Central memory CD8-positive, alpha-beta T cell (primary cell): Measurements from ENCODE around the gene TMEM61.

Experiments
- ATAC-seq: fragments of 150-1000 bp; cut with Tn5 transposase; replicated peaks from 2 replicates; pipeline ENCODE4 v1.10.0; 2022; ENCODE audit warnings: mild to moderate bottlenecking, moderate FRiP score, moderate number of reproducible peaks; ENCODE audit not compliant: poor library complexity, severe bottlenecking; ENCODE audit errors: extremely low read depth
- DNase-seq, 2 donors: peaks; one replicate each; pipeline ENCODE4 v3.0.0; 2021; ENCODE audit warnings: low spot score in 2 of 2
- H3K27ac Mint-ChIP-seq: one replicate; pipeline ENCODE4 v1.8.0; 2022; ENCODE audit warnings: low read depth, mild to moderate bottlenecking, moderate library complexity, mixed read lengths
- H3K27me3 Mint-ChIP-seq: one replicate; pipeline ENCODE4 v1.8.0; 2022; ENCODE audit warnings: mixed read lengths
- H3K36me3 Mint-ChIP-seq: one replicate; pipeline ENCODE4 v1.8.0; 2022; ENCODE audit warnings: mild to moderate bottlenecking, moderate library complexity, mixed read lengths; ENCODE audit not compliant: insufficient read depth
- H3K4me1 Mint-ChIP-seq: one replicate; pipeline ENCODE4 v1.8.0; 2022; ENCODE audit warnings: mixed read lengths
- H3K4me3 Mint-ChIP-seq: one replicate; pipeline ENCODE4 v1.8.0; 2022; ENCODE audit warnings: mild to moderate bottlenecking, moderate library complexity, mixed read lengths
- H3K9me3 Mint-ChIP-seq: one replicate; pipeline ENCODE4 v1.8.0; 2022; ENCODE audit warnings: mixed read lengths

Gene TMEM61

GRCh38 chr1:55000110-55001085 is 20.0 kb downstream of the TMEM61 start:
- Mint-ChIP-seq H3K27me3 (peaks cover 9% of the 10 kb centered on the region), H3K4me1 (peaks cover 13% of the 10 kb centered on the region), H3K36me3 (peaks cover 4% of the 10 kb centered on the region), H3K4me3 (no peak overlapping the region), H3K27ac (no peak overlapping the region), H3K9me3 (no peaks in the 10 kb centered on the region)
- DNase-seq (no peak), ATAC-seq (no peak)

GRCh38 chr1:55001311-55001710 is 20.9 kb downstream of the TMEM61 start:
- Mint-ChIP-seq H3K9me3 (no peaks in the 10 kb centered on the region), H3K4me3 (no peak overlapping the region), H3K36me3 (peaks cover 2% of the 10 kb centered on the region), H3K4me1 (peaks cover 4% of the 10 kb centered on the region), H3K27ac (no peak overlapping the region), H3K27me3 (peaks cover 9% of the 10 kb centered on the region)
- DNase-seq (no peak), ATAC-seq (no peak)

GRCh38 chr1:55002686-55003085 is 22.3 kb downstream of the TMEM61 start:
- H3K36me3 Mint-ChIP-seq, result no peaks in the 10 kb centered on the region
- H3K27ac Mint-ChIP-seq, result no peak overlapping the region
- peaks cover under 1% of the 10 kb centered on the region for H3K27me3 Mint-ChIP-seq
- H3K4me3 Mint-ChIP-seq, result no peak overlapping the region
- H3K4me1 Mint-ChIP-seq, result no peaks in the 10 kb centered on the region
- no peaks in the 10 kb centered on the region for H3K9me3 Mint-ChIP-seq
- DNase-seq (no peak), ATAC-seq (no peak)

- no peaks in the 10 kb centered on the region for H3K9me3 Mint-ChIP-seq
Measured at GRCh38 chr1:55005351-55006140, 25.1 kb downstream of the TMEM61 start.

GRCh38 chr1:55006931-55007330 is 26.5 kb downstream of the TMEM61 start:
- Mint-ChIP-seq H3K4me1 (no peaks in the 10 kb centered on the region), H3K4me3 (no peak overlapping the region), H3K9me3 (no peaks in the 10 kb centered on the region), H3K27me3 (peaks cover under 1% of the 10 kb centered on the region), H3K27ac (no peak overlapping the region), H3K36me3 (no peaks in the 10 kb centered on the region)
- ATAC-seq, result no peak
- no peak for DNase-seq

More at GRCh38 chr1:55005351-55006140, 25.1 kb downstream of the TMEM61 start:
- Mint-ChIP-seq H3K4me1 (no peaks in the 10 kb centered on the region), H3K36me3 (no peaks in the 10 kb centered on the region), H3K27ac (no peak overlapping the region), H3K27me3 (no peaks in the 10 kb centered on the region), H3K4me3 (no peak overlapping the region)
- ATAC-seq (no peak), DNase-seq (no peak)

GRCh38 chr1:55007625-55008024 is 27.2 kb downstream of the TMEM61 start:
- Mint-ChIP-seq H3K4me1 (no peaks in the 10 kb centered on the region), H3K4me3 (no peak overlapping the region), H3K27ac (no peak overlapping the region), H3K9me3 (no peaks in the 10 kb centered on the region), H3K36me3 (no peaks in the 10 kb centered on the region), H3K27me3 (peaks cover 7% of the 10 kb centered on the region)
- ATAC-seq, result no peak
- DNase-seq, result no peak

GRCh38 chr1:55010194-55010886 is 29.9 kb downstream of the TMEM61 start:
- H3K9me3 Mint-ChIP-seq, result no peaks in the 10 kb centered on the region
- H3K36me3 Mint-ChIP-seq, result no peaks in the 10 kb centered on the region
- no peak overlapping the region for H3K27ac Mint-ChIP-seq
- no peaks in the 10 kb centered on the region for H3K4me1 Mint-ChIP-seq
- DNase-seq, result no peak
- ATAC-seq, result no peak
- H3K4me3 Mint-ChIP-seq, result no peak overlapping the region
- H3K27me3 Mint-ChIP-seq, result peaks cover 31% of the 10 kb centered on the region

GRCh38 chr1:55010887-55011217 is 30.4 kb downstream of the TMEM61 start:
- peaks cover 36% of the 10 kb centered on the region for H3K27me3 Mint-ChIP-seq
- H3K4me1 Mint-ChIP-seq, result no peaks in the 10 kb centered on the region
- no peak for ATAC-seq
- H3K9me3 Mint-ChIP-seq, result no peaks in the 10 kb centered on the region
- no peaks in the 10 kb centered on the region for H3K36me3 Mint-ChIP-seq
- no peak overlapping the region for H3K4me3 Mint-ChIP-seq
- no peak overlapping the region for H3K27ac Mint-ChIP-seq
- no peak for DNase-seq

GRCh38 chr1:55012661-55013060 is 32.2 kb downstream of the TMEM61 start:
- Mint-ChIP-seq H3K9me3 (no peaks in the 10 kb centered on the region), H3K36me3 (no peaks in the 10 kb centered on the region), H3K4me1 (no peaks in the 10 kb centered on the region), H3K27me3 (peaks cover 36% of the 10 kb centered on the region), H3K4me3 (no peak overlapping the region), H3K27ac (no peak overlapping the region)
- DNase-seq (no peak), ATAC-seq (no peak)

GRCh38 chr1:55015123-55015522 is 34.7 kb downstream of the TMEM61 start:
- DNase-seq (no peak), ATAC-seq (no peak)
- no peak overlapping the region for H3K4me3 Mint-ChIP-seq
- H3K36me3 Mint-ChIP-seq, result no peaks in the 10 kb centered on the region
- H3K27ac Mint-ChIP-seq, result no peak overlapping the region
- peaks cover 57% of the 10 kb centered on the region for H3K27me3 Mint-ChIP-seq
- H3K9me3 Mint-ChIP-seq, result no peaks in the 10 kb centered on the region
- H3K4me1 Mint-ChIP-seq, result no peaks in the 10 kb centered on the region

- H3K4me1 Mint-ChIP-seq, result no peaks in the 10 kb centered on the region
- no peak overlapping the region for H3K27ac Mint-ChIP-seq
- H3K9me3 Mint-ChIP-seq, result no peaks in the 10 kb centered on the region
- ATAC-seq (no peak), DNase-seq (no peak)
- H3K27me3 Mint-ChIP-seq, result peaks cover 65% of the 10 kb centered on the region
- H3K4me3 Mint-ChIP-seq, result no peak overlapping the region
- H3K36me3 Mint-ChIP-seq, result no peaks in the 10 kb centered on the region
Measured at GRCh38 chr1:55015731-55016620, 35.5 kb downstream of the TMEM61 start.

GRCh38 chr1:55018395-55018794 is 38.0 kb downstream of the TMEM61 start:
- ATAC-seq (no peak), DNase-seq (no peak)
- no peaks in the 10 kb centered on the region for H3K9me3 Mint-ChIP-seq
- H3K27ac Mint-ChIP-seq, result no peak overlapping the region
- no peak overlapping the region for H3K4me3 Mint-ChIP-seq
- no peaks in the 10 kb centered on the region for H3K36me3 Mint-ChIP-seq
- H3K27me3 Mint-ChIP-seq, result peaks cover 55% of the 10 kb centered on the region
- H3K4me1 Mint-ChIP-seq, result no peaks in the 10 kb centered on the region
